H1 (cell line): ENCODE data around the gene CHAT. TPM values are rescaled to one million over a fixed set of nuclear protein-coding genes. Genes with fewer than 3 reads are reported as not detected.

Source experiments
- CTCF ChIA-PET: fragments of 300-600 bp; sonication (Branson Sonifier 250); formaldehyde crosslinking; loops from one replicate; lab custom pipeline; 2021; ENCODE audit not compliant: partially characterized antibody; lab: Charles Lee
- POLR2A ChIA-PET: fragments of 300-600 bp; sonication (Branson Sonifier 250); formaldehyde crosslinking; loops from one replicate; lab custom pipeline; 2021; ENCODE audit warnings: inconsistent platforms; ENCODE audit not compliant: partially characterized antibody; lab: Charles Lee
- DNase-seq, 2 experiments: peaks; one replicate each; pipeline versions ENCODE4 v3.0.0 to v3.0.0-alpha.2; 2010 to 2022; ENCODE audit warnings: low spot score in 2 of 2, low read depth in 1 of 2, mixed read lengths in 1 of 2
- FAIRE-seq: peaks from 2 replicates; lab custom pipeline; 2011; peaks lifted over from hg19 to GRCh38; lab: Jason Lieb, UNC
- H2AFZ ChIP-seq: 2 replicates; pipeline ENCODE4 v1.8.1; 2012; ENCODE audit warnings: low read length, inconsistent platforms
- H2AK5ac ChIP-seq: 2 replicates; pipeline ENCODE4 v1.6.1; 2013; ENCODE audit warnings: low read depth, low read length
- H2BK120ac ChIP-seq: replicated peaks from 2 replicates; pipeline ENCODE3; 2013; ENCODE audit warnings: low read depth, low read length, inconsistent platforms
- H2BK12ac ChIP-seq: 2 replicates; pipeline ENCODE4 v1.6.1; 2013; ENCODE audit warnings: low read depth, low read length
- H2BK15ac ChIP-seq: 2 replicates; pipeline ENCODE4 v1.6.1; 2013; ENCODE audit warnings: low read length
- H2BK20ac ChIP-seq: 2 replicates; pipeline ENCODE4 v1.6.1; 2013; ENCODE audit warnings: low read length
- H2BK5ac ChIP-seq: 2 replicates; pipeline ENCODE4 v1.6.1; 2013; ENCODE audit warnings: low read depth, low read length
- H3K14ac ChIP-seq: 2 replicates; pipeline ENCODE4 v1.6.1; 2013; ENCODE audit warnings: inconsistent platforms; ENCODE audit not compliant: insufficient read length
- H3K18ac ChIP-seq: 2 replicates; pipeline ENCODE4 v1.6.1; 2013; ENCODE audit warnings: low read length; ENCODE audit errors: extremely low read depth
- H3K23ac ChIP-seq: 2 replicates; pipeline ENCODE4 v1.6.1; 2013; ENCODE audit warnings: inconsistent platforms; ENCODE audit not compliant: insufficient read length
- H3K23me2 ChIP-seq: 2 replicates; pipeline ENCODE4 v1.6.1; 2013; ENCODE audit warnings: low read depth, low read length
- H3K27ac ChIP-seq: 2 replicates; pipeline ENCODE4 v1.6.1; 2011; ENCODE audit warnings: low read depth, low read length, inconsistent platforms
- H3K27me3 ChIP-seq, 4 experiments: replicated peaks in 1 of 4; 1 replicate in 1 of 4; 2 replicates in 3 of 4; pipeline versions ENCODE4 v1.6.1 to v1.8.1; 2011 to 2013; ENCODE audit warnings: low read length in 3 of 4, mild to moderate bottlenecking in 3 of 4, inconsistent platforms in 2 of 4, mixed read lengths in 2 of 4, moderate library complexity in 1 of 4; ENCODE audit not compliant: control insufficient read depth in 3 of 4, insufficient read depth in 3 of 4; ENCODE audit errors: extremely low read depth in 1 of 4
- H3K36me3 ChIP-seq, 4 experiments: 2 replicates each; pipeline versions ENCODE4 v1.6.1 to v1.8.1; 2011 to 2013; ENCODE audit warnings: mild to moderate bottlenecking in 4 of 4, low read length in 3 of 4, moderate library complexity in 2 of 4, control low read depth in 1 of 4, inconsistent platforms in 1 of 4; ENCODE audit not compliant: insufficient read depth in 4 of 4, control insufficient read depth in 2 of 4
- H3K4ac ChIP-seq: replicated peaks from 2 replicates; pipeline ENCODE3; 2013; ENCODE audit warnings: low read length, low read depth, mixed read lengths, inconsistent platforms; ENCODE audit not compliant: insufficient read length
- H3K4me1 ChIP-seq, 4 experiments: replicated peaks in 1 of 4; 1 replicate in 1 of 4; 2 replicates in 3 of 4; pipeline versions ENCODE4 v1.6.1 to v1.8.1; 2011 to 2013; ENCODE audit warnings: low read length in 3 of 4, inconsistent platforms in 2 of 4, mixed read lengths in 1 of 4; ENCODE audit not compliant: insufficient read depth in 4 of 4, control insufficient read depth in 3 of 4
- H3K4me2 ChIP-seq, 2 experiments: 2 replicates each; pipeline versions ENCODE4 v1.6.1 to v1.8.1; 2011 to 2013; ENCODE audit warnings: low read depth in 2 of 2, low read length in 2 of 2, control low read depth in 1 of 2, inconsistent platforms in 1 of 2, mild to moderate bottlenecking in 1 of 2; ENCODE audit not compliant: insufficient read depth in 1 of 2
- H3K4me3 ChIP-seq, 4 experiments: fragments of 200-600, 300-600 bp in 1 of 4; sonication (generic), shearing (Covaris generic), sonication (Bioruptor Twin) in 1 of 4; 2 replicates each; pipeline versions ENCODE4 v1.5.1 to v1.8.1; 2011 to 2016; ENCODE audit warnings: low read length in 4 of 4, low read depth in 3 of 4, control low read depth in 2 of 4, inconsistent platforms in 2 of 4, mild to moderate bottlenecking in 2 of 4, mixed read lengths in 1 of 4, moderate library complexity in 1 of 4; ENCODE audit not compliant: insufficient read depth in 2 of 4; ENCODE audit errors: extremely low read depth in 1 of 4
- H3K56ac ChIP-seq: replicated peaks from 2 replicates; pipeline ENCODE3; 2013; ENCODE audit warnings: low read depth, mild to moderate bottlenecking, mixed read lengths, low read length, inconsistent platforms; ENCODE audit not compliant: insufficient read length
- H3K79me1 ChIP-seq: 2 replicates; pipeline ENCODE4 v1.6.1; 2013; ENCODE audit warnings: low read depth, low read length, control low read depth
- H3K79me2 ChIP-seq, 2 experiments: 2 replicates each; pipeline versions ENCODE4 v1.6.1 to v1.8.1; 2012 to 2013; ENCODE audit warnings: low read length in 2 of 2, mild to moderate bottlenecking in 2 of 2, inconsistent platforms in 1 of 2; ENCODE audit not compliant: insufficient read depth in 2 of 2, control insufficient read depth in 1 of 2
- H3K9ac ChIP-seq, 4 experiments: replicated peaks in 1 of 4; 1 replicate in 1 of 4; 2 replicates in 3 of 4; pipeline versions ENCODE4 v1.6.1 to v1.8.1; 2011 to 2013; ENCODE audit warnings: low read depth in 3 of 4, low read length in 3 of 4, control low read depth in 2 of 4, mild to moderate bottlenecking in 2 of 4, moderate library complexity in 2 of 4, inconsistent platforms in 1 of 4; ENCODE audit errors: extremely low read depth in 1 of 4
- H3K9me3 ChIP-seq, 2 experiments: 2 replicates each; pipeline versions ENCODE4 v1.6.1 to v1.8.1; 2012 to 2013; ENCODE audit warnings: mild to moderate bottlenecking in 2 of 2, moderate library complexity in 2 of 2, control low read depth in 1 of 2, inconsistent platforms in 1 of 2, low read depth in 1 of 2, low read length in 1 of 2, mixed read lengths in 1 of 2; ENCODE audit not compliant: insufficient read depth in 2 of 2
- H4K20me1 ChIP-seq, 2 experiments: replicated peaks in 1 of 2; 2 replicates each; pipeline versions ENCODE3 to v1.8.1; 2011 to 2013; ENCODE audit warnings: inconsistent platforms in 2 of 2, low read length in 2 of 2, mild to moderate bottlenecking in 1 of 2; ENCODE audit not compliant: insufficient read depth in 2 of 2, control insufficient read depth in 1 of 2
- H4K5ac ChIP-seq: 2 replicates; pipeline ENCODE4 v1.6.1; 2013; ENCODE audit warnings: low read length, low read depth, mixed read lengths, inconsistent platforms; ENCODE audit not compliant: insufficient read length
- H4K8ac ChIP-seq: 2 replicates; pipeline ENCODE4 v1.8.0; 2013; ENCODE audit warnings: mild to moderate bottlenecking, moderate library complexity, low read length, inconsistent platforms; ENCODE audit not compliant: insufficient read depth; ENCODE audit errors: extremely low read depth
- H4K91ac ChIP-seq: replicated peaks from 2 replicates; pipeline ENCODE3; 2013; ENCODE audit warnings: low read length, mixed read lengths, inconsistent platforms; ENCODE audit not compliant: insufficient read length
- ZNF274 ChIP-seq: IDR thresholded peaks from 2 replicates; pipeline ENCODE4 v1.7.0; 2012; ENCODE audit warnings: low read length, borderline replicate concordance; ENCODE audit errors: extremely low read depth
- WGBS, 2 experiments: shearing (Covaris generic) in 1 of 2; methylation state at CpG; one replicate each; pipeline versions ENCODE4 v1.1.6 to v1.1.7; 2013 to 2015; ENCODE audit warnings: low lambda C conversion rate in 2 of 2, mixed read lengths in 2 of 2, inconsistent platforms in 1 of 2, low coverage in 1 of 2, missing lambda C conversion rate in 1 of 2; ENCODE audit not compliant: insufficient replicate concordance in 2 of 2, insufficient coverage in 1 of 2, insufficient read length in 1 of 2; ENCODE audit errors: extremely low coverage in 1 of 2, missing lambda C conversion rate in 1 of 2; 5-methylcytosine and 5-hydroxymethylcytosine counted together
- polyA plus RNA-seq, 7 experiments: library from polyadenylated mRNA; depleted of rRNA in 3 of 7; stranded (reverse) in 5 of 7; unstranded in 2 of 7; fragments of >200 nt in 5 of 7; fragments of 200-250 nt in 2 of 7; gene quantifications; 1 replicate in 5 of 7; 2 replicates in 1 of 7; 4 replicates in 1 of 7; pipeline versions ENCODE4 v1.2.1 to v1.2.3, GENCODE V29; 2011 to 2013; ENCODE audit warnings: missing spikeins in 2 of 7, mixed read lengths in 2 of 7
- total RNA-seq: library from RNA; stranded (reverse); fragmentation: NEBNext Ultra II Directional; extraction: Animal tissue kit (Norgen Biotek cat#: 25700); gene quantifications from 2 replicates; pipeline ENCODE4 v1.2.1, GENCODE V29; 2021

Gene CHAT
- total and polyA plus RNA-seq, 2 of the 8 experiments (the other 6 are each of a cell fraction or from before 2014, with no cell fraction given), result not detected

GRCh38 chr10:49615213-49615612 lies 1.4 kb downstream of the CHAT start:
- H3K14ac ChIP-seq, result no peak overlapping the region
- no peak overlapping the region for H3K4ac ChIP-seq
- no peak overlapping the region for H2BK120ac ChIP-seq
- no peak overlapping the region for H2BK15ac ChIP-seq
- H3K18ac ChIP-seq, result no peak overlapping the region
- H3K4me3 ChIP-seq, result no peak overlapping the region
- H3K36me3 ChIP-seq, result peaks cover 0 to 6% (median 0%) of the 10 kb centered on the region in 4 experiments; a peak in 1 of 8 replicates
- H3K56ac ChIP-seq, result no peak overlapping the region
- H3K9me3 ChIP-seq, result no peaks in the 10 kb centered on the region; a peak in 1 of 4 replicates
- H3K23me2 ChIP-seq, result peaks cover 11% of the 10 kb centered on the region; the same call in 1 of the 2 replicates
- no peak for TF ChIP-seq ZNF274
- no peak overlapping the region for H4K5ac ChIP-seq
- no peak for FAIRE-seq
- no peak overlapping the region for H4K91ac ChIP-seq
- CTCF ChIA-PET, result interaction anchor here (0.7 to 5.0 kb wide), 2 partner anchors 21 to 24 kb away, joined by 3 to 32 read pairs; no protein-coding TSS in a partner anchor
- H3K79me2 ChIP-seq, result no peaks in the 10 kb centered on the region
- no peak overlapping the region for H4K8ac ChIP-seq
- no peak overlapping the region for H2BK12ac ChIP-seq
- no peak overlapping the region for H2AFZ ChIP-seq
- H2BK20ac ChIP-seq, result no peak overlapping the region
- H2BK5ac ChIP-seq, result no peak overlapping the region
- H2AK5ac ChIP-seq, result no peak overlapping the region
- H3K23ac ChIP-seq, result no peak overlapping the region
- peaks cover 0 to 35% (median 24%) of the 10 kb centered on the region in 4 experiments; a peak in 6 of 7 replicates for H3K4me1 ChIP-seq
- WGBS, 2 experiments, result 79% methylated on average over 5 of the region's 5 CpGs; no CpG with 5 or more reads in 1 of the 2 experiments
- peaks cover 17 to 33% of the 10 kb centered on the region in 2 experiments for H4K20me1 ChIP-seq
- POLR2A ChIA-PET, result no interaction called here
- no peak for DNase-seq
- no peaks in the 10 kb centered on the region for H3K79me1 ChIP-seq
- no peak overlapping the region for H3K9ac ChIP-seq
- no peak overlapping the region for H3K27ac ChIP-seq
- no peak overlapping the region; a peak in 1 of 4 replicates for H3K4me2 ChIP-seq
- H3K27me3 ChIP-seq, result peaks cover 61 to 79% (median 77%) of the 10 kb centered on the region in 4 experiments
